HepG2 (cell line): ENCODE results near the gene NPTX2.

ENCODE experiments used
- ATAD3A ChIP-seq: sonication (generic); formaldehyde crosslinking; IDR thresholded peaks from 2 replicates; pipeline ENCODE4 v1.4.0; 2020; ENCODE audit warnings: missing genetic modification reagents
- CTCF ChIP-seq: sonication (generic); formaldehyde crosslinking; IDR thresholded peaks from 2 replicates; pipeline ENCODE4 v1.5.0; 2020; ENCODE audit warnings: mild to moderate bottlenecking, missing genetic modification reagents, moderate library complexity
- HCFC1 ChIP-seq: fragments of 150-350 bp; IDR thresholded peaks from 2 replicates; pipeline ENCODE4 v1.6.1; 2014; ENCODE audit warnings: low read depth, low read length
- MAFF ChIP-seq: IDR thresholded peaks from 2 replicates; pipeline ENCODE4 v1.6.1; 2011; ENCODE audit warnings: low read depth, low read length, improper control_type of control experiment
- PHB2 ChIP-seq: fragments of 450-650 bp; IDR thresholded peaks from 2 replicates; pipeline ENCODE4 v1.6.1; 2018; ENCODE audit not compliant: partially characterized antibody
- RNF219 ChIP-seq: sonication (generic); formaldehyde crosslinking; IDR thresholded peaks from 2 replicates; pipeline ENCODE4 v1.5.0; 2020; ENCODE audit warnings: mild to moderate bottlenecking, missing genetic modification reagents
- SP1 ChIP-seq, 2 experiments: fragments of 450-650 bp in 1 of 2; sonication (generic) in 1 of 2; formaldehyde crosslinking in 1 of 2; IDR thresholded peaks; 2 replicates each; pipeline versions ENCODE4 v1.4.0 to v1.6.1; 2016 to 2020; ENCODE audit warnings: missing genetic modification reagents in 1 of 2
- SUZ12 ChIP-seq: fragments of 150-350 bp; IDR thresholded peaks from 2 replicates; pipeline ENCODE4 v1.6.1; 2014; ENCODE audit warnings: low read depth, low read length
- TRIM24 ChIP-seq: sonication (generic); formaldehyde crosslinking; IDR thresholded peaks from 2 replicates; pipeline ENCODE4 v1.8.0; 2022; ENCODE audit warnings: mild to moderate bottlenecking, missing genetic modification reagents
- ZBTB1 ChIP-seq: sonication (generic); formaldehyde crosslinking; IDR thresholded peaks from 2 replicates; pipeline ENCODE4 v1.4.0; 2020; ENCODE audit warnings: missing genetic modification reagents, borderline replicate concordance
- ZNF580 ChIP-seq: IDR thresholded peaks from 2 replicates; pipeline ENCODE4 v1.6.1; 2016; ENCODE audit warnings: low read depth, borderline replicate concordance
- TF ChIP-seq, protein P1 (sequence below): sonication (generic); formaldehyde crosslinking; IDR thresholded peaks from 2 replicates; pipeline ENCODE4 v1.5.0; 2020; ENCODE audit warnings: missing genetic modification reagents, mild to moderate bottlenecking, borderline replicate concordance
- TF ChIP-seq, protein P2 (sequence below): IDR thresholded peaks from 2 replicates; pipeline ENCODE4 v1.6.1; 2012; ENCODE audit warnings: inconsistent platforms
- TF ChIP-seq, protein P3 (sequence below): sonication (generic); formaldehyde crosslinking; IDR thresholded peaks from 2 replicates; pipeline ENCODE4 v1.9.0; 2021; ENCODE audit warnings: missing genetic modification reagents, borderline replicate concordance

DNA sequence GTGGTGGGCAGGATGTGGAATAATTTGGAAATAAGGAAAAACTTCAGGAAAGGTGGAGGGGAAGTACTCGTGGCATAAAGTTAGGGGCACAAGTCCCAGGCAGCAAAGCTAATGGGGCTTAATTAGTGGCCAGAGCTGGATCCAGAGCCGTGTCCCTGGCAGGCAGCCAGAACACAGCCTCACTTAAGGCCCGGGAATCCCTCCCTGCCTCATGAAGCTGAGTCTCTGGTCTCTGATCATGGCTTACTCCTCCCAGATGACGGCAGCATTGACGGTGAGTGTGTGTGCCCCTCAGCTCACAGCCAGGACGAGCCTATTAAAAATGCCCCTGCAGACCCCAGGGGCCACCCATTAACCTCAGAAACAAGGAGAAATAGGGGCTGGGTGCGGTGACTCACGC lies 48.2 kb upstream of the NPTX2 start:
- TF ChIP-seq ATAD3A (CRISPR knock-in tag) (no peak), CTCF (no peak), MAFF (no peak), TRIM24 (CRISPR knock-in tag) (no peak), RNF219 (CRISPR knock-in tag) (no peak), HCFC1 (no peak), ZBTB1 (no peak), PHB2 (no peak), SP1 (IDR thresholded peaks at IDR 0.05) (no peak), SP1 (CRISPR knock-in tag; IDR thresholded peaks at IDR 0.05) (no peak), ZNF580 (no peak), SUZ12 (no peak)
- TF ChIP-seq, protein P1, sequence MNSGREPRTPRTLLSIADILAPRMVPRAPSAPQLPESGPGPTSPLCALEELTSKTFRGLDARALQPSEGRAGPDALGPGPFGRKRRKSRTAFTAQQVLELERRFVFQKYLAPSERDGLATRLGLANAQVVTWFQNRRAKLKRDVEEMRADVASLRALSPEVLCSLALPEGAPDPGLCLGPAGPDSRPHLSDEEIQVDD = no peak
- TF ChIP-seq, protein P2, sequence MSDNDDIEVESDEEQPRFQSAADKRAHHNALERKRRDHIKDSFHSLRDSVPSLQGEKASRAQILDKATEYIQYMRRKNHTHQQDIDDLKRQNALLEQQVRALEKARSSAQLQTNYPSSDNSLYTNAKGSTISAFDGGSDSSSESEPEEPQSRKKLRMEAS = no peak
- TF ChIP-seq, protein P3, sequence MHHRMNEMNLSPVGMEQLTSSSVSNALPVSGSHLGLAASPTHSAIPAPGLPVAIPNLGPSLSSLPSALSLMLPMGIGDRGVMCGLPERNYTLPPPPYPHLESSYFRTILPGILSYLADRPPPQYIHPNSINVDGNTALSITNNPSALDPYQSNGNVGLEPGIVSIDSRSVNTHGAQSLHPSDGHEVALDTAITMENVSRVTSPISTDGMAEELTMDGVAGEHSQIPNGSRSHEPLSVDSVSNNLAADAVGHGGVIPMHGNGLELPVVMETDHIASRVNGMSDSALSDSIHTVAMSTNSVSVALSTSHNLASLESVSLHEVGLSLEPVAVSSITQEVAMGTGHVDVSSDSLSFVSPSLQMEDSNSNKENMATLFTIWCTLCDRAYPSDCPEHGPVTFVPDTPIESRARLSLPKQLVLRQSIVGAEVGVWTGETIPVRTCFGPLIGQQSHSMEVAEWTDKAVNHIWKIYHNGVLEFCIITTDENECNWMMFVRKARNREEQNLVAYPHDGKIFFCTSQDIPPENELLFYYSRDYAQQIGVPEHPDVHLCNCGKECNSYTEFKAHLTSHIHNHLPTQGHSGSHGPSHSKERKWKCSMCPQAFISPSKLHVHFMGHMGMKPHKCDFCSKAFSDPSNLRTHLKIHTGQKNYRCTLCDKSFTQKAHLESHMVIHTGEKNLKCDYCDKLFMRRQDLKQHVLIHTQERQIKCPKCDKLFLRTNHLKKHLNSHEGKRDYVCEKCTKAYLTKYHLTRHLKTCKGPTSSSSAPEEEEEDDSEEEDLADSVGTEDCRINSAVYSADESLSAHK = no peak
